ENCODE data around the gene ITGA6.
A peak's percentile ranks its signal among the peaks of the same experiment; 100 is the strongest.

Gene ITGA6

GRCh38 chr2:172488556-172488955 lies 61.2 kb downstream of the ITGA6 start:
- no peaks in the 10 kb centered on the region for H3K27me3 ChIP-seq (ENCODE audit: control insufficient read depth, low read length)
- H3K4me3 ChIP-seq (ENCODE audit: low read length), result no peak overlapping the region
- no peaks in the 10 kb centered on the region for H3K4me1 ChIP-seq (ENCODE audit: control insufficient read depth, low read length)
- H3K9me2 ChIP-seq (replicated peaks; ENCODE audit: control insufficient read depth, low read length), result no peaks in the 10 kb centered on the region
- H3K27ac ChIP-seq (ENCODE audit: low read depth, low read length), result no peak overlapping the region
- H4K20me1 ChIP-seq (ENCODE audit: control insufficient read depth, insufficient read depth, low read depth, low read length), result no peaks in the 10 kb centered on the region
- no peak overlapping the region for H3K4me2 ChIP-seq (ENCODE audit: low read length)
- no peaks in the 10 kb centered on the region for H3K79me2 ChIP-seq (ENCODE audit: control insufficient read depth, low read length)
- H3F3A ChIP-seq (ENCODE audit: control insufficient read depth, insufficient read depth), result no peaks in the 10 kb centered on the region
- H3K9me3 ChIP-seq (ENCODE audit: control insufficient read depth, insufficient read depth, low read length), result no peaks in the 10 kb centered on the region
- no peaks in the 10 kb centered on the region for H3K36me3 ChIP-seq (ENCODE audit: control insufficient read depth, low read length)
- no peak for TF ChIP-seq EZH2phosphoT487 (IDR thresholded peaks at IDR 0.05; ENCODE audit: borderline replicate concordance, low read length)
- no peak for TF ChIP-seq CTCF (IDR thresholded peaks at IDR 0.05; ENCODE audit: low read depth, low read length, poor library complexity, severe bottlenecking)

- Histone ChIP-seq H3F3A (ENCODE audit: control insufficient read depth, insufficient read depth) (no peaks in the 10 kb centered on the region), H4K20me1 (ENCODE audit: control insufficient read depth, insufficient read depth, low read depth, low read length) (no peaks in the 10 kb centered on the region), H3K79me2 (ENCODE audit: control insufficient read depth, low read length) (no peaks in the 10 kb centered on the region), H3K4me3 (ENCODE audit: low read length) (no peak overlapping the region), H3K4me1 (ENCODE audit: control insufficient read depth, low read length) (no peaks in the 10 kb centered on the region), H3K4me2 (ENCODE audit: low read length) (no peak overlapping the region), H3K9me2 (replicated peaks; ENCODE audit: control insufficient read depth, low read length) (no peaks in the 10 kb centered on the region), H3K9me3 (ENCODE audit: control insufficient read depth, insufficient read depth, low read length) (no peaks in the 10 kb centered on the region), H3K27me3 (ENCODE audit: control insufficient read depth, low read length) (no peaks in the 10 kb centered on the region), H3K27ac (ENCODE audit: low read depth, low read length) (no peak overlapping the region), H3K36me3 (ENCODE audit: control insufficient read depth, low read length) (no peaks in the 10 kb centered on the region)
- TF ChIP-seq CTCF (IDR thresholded peaks at IDR 0.05; ENCODE audit: low read depth, low read length, poor library complexity, severe bottlenecking) (no peak), EZH2phosphoT487 (IDR thresholded peaks at IDR 0.05; ENCODE audit: borderline replicate concordance, low read length) (no peak)
Measured at GRCh38 chr2:172489681-172490080, 62.3 kb downstream of the ITGA6 start.

- TF ChIP-seq EZH2phosphoT487 (IDR thresholded peaks at IDR 0.05; ENCODE audit: borderline replicate concordance, low read length) (no peak), CTCF (IDR thresholded peaks at IDR 0.05; ENCODE audit: low read depth, low read length, poor library complexity, severe bottlenecking) (no peak)
- H3K36me3 ChIP-seq (ENCODE audit: control insufficient read depth, low read length), result no peaks in the 10 kb centered on the region
- no peaks in the 10 kb centered on the region for H3K27me3 ChIP-seq (ENCODE audit: control insufficient read depth, low read length)
- H3K79me2 ChIP-seq (ENCODE audit: control insufficient read depth, low read length), result no peaks in the 10 kb centered on the region
- peak overlapping the region; percentile 20; the same call in 1 of the 2 replicates for H3K4me2 ChIP-seq (ENCODE audit: low read length)
- no peaks in the 10 kb centered on the region for H3F3A ChIP-seq (ENCODE audit: control insufficient read depth, insufficient read depth)
- no peaks in the 10 kb centered on the region for H3K9me3 ChIP-seq (ENCODE audit: control insufficient read depth, insufficient read depth, low read length)
- H3K4me3 ChIP-seq (ENCODE audit: low read length), result no peak overlapping the region
- no peak overlapping the region for H3K27ac ChIP-seq (ENCODE audit: low read depth, low read length)
- no peaks in the 10 kb centered on the region for H3K9me2 ChIP-seq (replicated peaks; ENCODE audit: control insufficient read depth, low read length)
- peaks cover 13% of the 10 kb centered on the region for H3K4me1 ChIP-seq (ENCODE audit: control insufficient read depth, low read length)
- H4K20me1 ChIP-seq (ENCODE audit: control insufficient read depth, insufficient read depth, low read depth, low read length), result no peaks in the 10 kb centered on the region
Measured at GRCh38 chr2:172496160-172496608, 68.8 kb downstream of the ITGA6 start.

Data from DOHH2 (cell line).